ENCODE data around the gene PTPRO. TPM values are rescaled to one million over a fixed set of nuclear protein-coding genes. Genes with fewer than 3 reads are reported as not detected.

PTPRO gene
- total RNA-seq, 6 experiments from 2014 or later = 0.43 to 2.7 (median 1.1) TPM

DNA sequence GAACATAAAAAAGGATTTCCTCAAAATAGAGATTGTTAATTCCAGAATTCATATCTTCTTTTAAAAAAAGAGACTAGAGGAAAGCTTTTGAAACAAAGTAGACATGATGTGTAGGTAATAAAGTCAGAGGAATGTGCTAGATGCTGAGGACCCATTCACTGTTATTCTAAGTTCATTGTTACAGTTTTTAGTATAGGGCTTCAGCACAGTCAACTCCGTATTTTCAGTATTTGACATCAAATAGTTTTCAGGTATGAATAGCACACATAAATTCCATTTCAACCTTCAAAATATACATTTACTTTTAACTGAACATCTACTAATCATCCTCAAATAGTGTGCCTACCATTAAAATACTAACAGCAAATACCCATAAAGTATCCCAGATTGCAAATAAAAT lies 239.1 kb downstream of the PTPRO start:
- Histone ChIP-seq H3K36me3 (no peaks in the 10 kb centered on the region), H3K27ac (no peak overlapping the region), H3K4me3 (no peak overlapping the region), H3K4me1 (no peaks in the 10 kb centered on the region), H3K27me3 (no peaks in the 10 kb centered on the region), H3K9me3 (no peaks in the 10 kb centered on the region)
- DNase-seq (no peak), ATAC-seq (no peak)
- intact Hi-C loops (cut with DNase I) = no loop called here
- WGBS (ENCODE audit: insufficient coverage, low coverage, low lambda C conversion rate, missing lambda C conversion rate) = 75% methylated on average over 1 of the region's 1 CpG
- TF ChIP-seq, protein P1, sequence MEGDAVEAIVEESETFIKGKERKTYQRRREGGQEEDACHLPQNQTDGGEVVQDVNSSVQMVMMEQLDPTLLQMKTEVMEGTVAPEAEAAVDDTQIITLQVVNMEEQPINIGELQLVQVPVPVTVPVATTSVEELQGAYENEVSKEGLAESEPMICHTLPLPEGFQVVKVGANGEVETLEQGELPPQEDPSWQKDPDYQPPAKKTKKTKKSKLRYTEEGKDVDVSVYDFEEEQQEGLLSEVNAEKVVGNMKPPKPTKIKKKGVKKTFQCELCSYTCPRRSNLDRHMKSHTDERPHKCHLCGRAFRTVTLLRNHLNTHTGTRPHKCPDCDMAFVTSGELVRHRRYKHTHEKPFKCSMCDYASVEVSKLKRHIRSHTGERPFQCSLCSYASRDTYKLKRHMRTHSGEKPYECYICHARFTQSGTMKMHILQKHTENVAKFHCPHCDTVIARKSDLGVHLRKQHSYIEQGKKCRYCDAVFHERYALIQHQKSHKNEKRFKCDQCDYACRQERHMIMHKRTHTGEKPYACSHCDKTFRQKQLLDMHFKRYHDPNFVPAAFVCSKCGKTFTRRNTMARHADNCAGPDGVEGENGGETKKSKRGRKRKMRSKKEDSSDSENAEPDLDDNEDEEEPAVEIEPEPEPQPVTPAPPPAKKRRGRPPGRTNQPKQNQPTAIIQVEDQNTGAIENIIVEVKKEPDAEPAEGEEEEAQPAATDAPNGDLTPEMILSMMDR (IDR thresholded peaks at IDR 0.05) = no peak
- TF ChIP-seq POLR2A (IDR thresholded peaks at IDR 0.05) = no peak

DNA sequence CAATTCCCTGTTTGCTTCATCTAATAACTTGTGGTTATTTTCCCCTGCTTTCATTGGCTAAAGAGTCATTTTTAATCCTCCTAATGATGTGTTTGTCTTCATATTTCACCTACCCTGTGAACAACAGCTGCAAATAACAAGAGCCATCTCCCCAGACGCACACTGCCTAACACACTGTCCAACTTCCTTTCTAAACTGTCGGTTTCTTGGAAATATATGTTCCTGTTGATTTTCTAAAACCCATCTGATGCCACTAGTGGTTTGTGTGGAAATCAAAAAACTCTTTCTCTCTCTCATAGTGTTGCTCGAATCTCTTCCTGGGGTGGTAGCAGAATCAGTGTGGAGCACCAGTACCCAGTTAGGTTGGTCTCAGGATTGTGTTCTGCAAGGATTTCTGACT lies 240.0 kb downstream of the PTPRO start:
- Histone ChIP-seq H3K36me3 (no peaks in the 10 kb centered on the region), H3K9me3 (no peaks in the 10 kb centered on the region), H3K4me1 (no peaks in the 10 kb centered on the region), H3K4me3 (no peak overlapping the region), H3K27me3 (no peaks in the 10 kb centered on the region), H3K27ac (no peak overlapping the region)
- intact Hi-C loops (cut with DNase I) = no loop called here
- 49% methylated on average over 3 of the region's 3 CpGs for WGBS (ENCODE audit: insufficient coverage, low coverage, low lambda C conversion rate, missing lambda C conversion rate)
- ATAC-seq (peak in 1 of 4 donors; percentile 26), DNase-seq (no peak)
- TF ChIP-seq, protein P1 (IDR thresholded peaks at IDR 0.05) = no peak
- no peak for TF ChIP-seq POLR2A (IDR thresholded peaks at IDR 0.05)

DNA sequence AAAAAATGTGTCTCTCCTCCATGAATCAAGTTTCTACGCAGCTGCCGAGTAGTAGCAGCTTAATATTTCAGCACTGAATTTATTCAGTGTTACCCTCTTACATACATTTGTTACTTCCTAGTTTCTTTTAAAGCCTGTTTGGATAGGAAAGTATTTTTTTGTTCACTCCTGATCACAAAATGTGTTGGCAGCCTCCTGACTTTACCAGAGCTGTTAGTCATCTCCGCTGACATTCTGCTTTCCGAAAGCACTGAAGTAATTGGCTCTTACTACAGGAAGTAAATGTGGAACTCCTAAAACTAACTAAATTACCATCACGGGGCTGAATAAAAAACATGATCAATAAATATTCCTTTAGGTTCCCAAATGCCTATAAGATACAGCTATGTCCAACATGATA lies 241.4 kb downstream of the PTPRO start:
- no peak overlapping the region for H3K4me3 ChIP-seq
- intact Hi-C loops (cut with DNase I) = no loop called here
- H3K27me3 ChIP-seq = no peaks in the 10 kb centered on the region
- no peaks in the 10 kb centered on the region for H3K4me1 ChIP-seq
- ATAC-seq (peak in 3 of 4 donors; percentile 23 to 61 (median 55)), DNase-seq (no peak)
- no peaks in the 10 kb centered on the region for H3K36me3 ChIP-seq
- no peaks in the 10 kb centered on the region for H3K9me3 ChIP-seq
- TF ChIP-seq POLR2A (IDR thresholded peaks at IDR 0.05) = no peak
- TF ChIP-seq, protein P1 (IDR thresholded peaks at IDR 0.05) = no peak
- WGBS (ENCODE audit: insufficient coverage, low coverage, low lambda C conversion rate, missing lambda C conversion rate) = 48% methylated on average over 5 of the region's 5 CpGs
- H3K27ac ChIP-seq = no peak overlapping the region

DNA sequence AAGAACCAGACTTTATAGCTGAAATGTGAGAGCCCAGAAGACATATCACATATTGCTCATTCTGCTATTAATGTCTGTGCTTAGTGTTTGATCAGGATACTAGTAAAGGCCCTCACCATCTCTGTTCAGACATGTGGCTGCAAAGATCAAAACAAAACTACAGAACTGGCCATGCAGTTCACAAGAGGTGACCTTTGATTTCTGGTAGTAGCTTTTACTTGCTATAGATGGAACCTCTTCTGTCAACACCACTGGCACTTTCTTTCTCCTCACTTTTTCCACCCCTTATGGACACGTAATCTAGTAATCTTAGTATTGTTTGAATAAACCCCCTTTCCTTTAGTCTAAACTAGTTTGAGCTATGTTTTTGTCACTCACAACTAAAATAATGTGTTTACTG lies 252.0 kb downstream of the PTPRO start:
- no peak for ATAC-seq
- intact Hi-C loops (cut with DNase I) = no loop called here
- Histone ChIP-seq H3K4me3 (no peak overlapping the region), H3K9me3 (no peaks in the 10 kb centered on the region), H3K27ac (no peak overlapping the region), H3K4me1 (no peaks in the 10 kb centered on the region), H3K27me3 (no peaks in the 10 kb centered on the region), H3K36me3 (no peaks in the 10 kb centered on the region)
- DNase-seq = no peak
- 75% methylated on average over 1 of the region's 1 CpG for WGBS (ENCODE audit: insufficient coverage, low coverage, low lambda C conversion rate, missing lambda C conversion rate)
- TF ChIP-seq POLR2A (IDR thresholded peaks at IDR 0.05) = no peak
- TF ChIP-seq, protein P1 (IDR thresholded peaks at IDR 0.05) = no peak
